OCI-LY3 (cell line): ENCODE data around the gene DNHD1.

Source experiments
- H2AFZ ChIP-seq: fragments of 200-600, 300-600 bp; shearing (Covaris generic); 2 replicates; pipeline ENCODE4 v1.6.0; 2014; ENCODE audit warnings: antibody characterized with exemption, low read depth, low read length
- H3K27ac ChIP-seq: fragments of 200-600, 300-600 bp; sonication (generic); 2 replicates; pipeline ENCODE4 v1.5.1; 2014; ENCODE audit warnings: mild to moderate bottlenecking, low read length, moderate library complexity, mixed read lengths
- H3K27me3 ChIP-seq: fragments of 200-600, 300-600 bp; sonication (generic); 2 replicates; pipeline ENCODE4 v1.6.1; 2014; ENCODE audit warnings: low read depth, low read length, mixed read lengths
- H3K36me3 ChIP-seq: fragments of 200-600, 300-600 bp; sonication (generic); replicated peaks from 2 replicates; pipeline ENCODE3; 2014; ENCODE audit warnings: low read depth, low read length, mixed read lengths
- H3K4me1 ChIP-seq: fragments of 300-600, 200-600 bp; sonication (generic); 2 replicates; pipeline ENCODE4 v1.6.1; 2014; ENCODE audit warnings: low read length, mixed read lengths
- H3K4me2 ChIP-seq: fragments of 200-600, 300-600 bp; sonication (generic); 2 replicates; pipeline ENCODE4 v1.6.1; 2014; ENCODE audit warnings: low read length, mixed read lengths
- H3K4me3 ChIP-seq: fragments of 300-600, 200-600 bp; sonication (generic); 2 replicates; pipeline ENCODE4 v1.5.1; 2014; ENCODE audit warnings: antibody characterized with exemption, mild to moderate bottlenecking, low read length, moderate library complexity
- H3K79me2 ChIP-seq: fragments of 300-600, 200-600 bp; shearing (Covaris generic); 2 replicates; pipeline ENCODE4 v1.6.1; 2014; ENCODE audit warnings: mild to moderate bottlenecking, low read length, mixed read lengths
- H3K9ac ChIP-seq: fragments of 300-600, 200-600 bp; shearing (Covaris generic); 2 replicates; pipeline ENCODE4 v1.6.0; 2014; ENCODE audit warnings: mild to moderate bottlenecking, low read length, moderate library complexity
- H3K9me3 ChIP-seq: fragments of 200-600, 300-600 bp; shearing (Covaris generic); 2 replicates; pipeline ENCODE4 v1.6.1; 2014; ENCODE audit warnings: low read length, mixed read lengths; ENCODE audit not compliant: insufficient read depth
- H4K20me1 ChIP-seq: fragments of 200-600, 300-600 bp; sonication (generic); 2 replicates; pipeline ENCODE4 v1.6.1; 2016; ENCODE audit warnings: low read length, mixed read lengths; ENCODE audit not compliant: insufficient read depth
- CTCF ChIP-seq: fragments of 200-600, 300-600 bp; sonication (generic); IDR thresholded peaks from 2 replicates; pipeline ENCODE4 v1.5.1; 2014; ENCODE audit warnings: antibody characterized with exemption, low read length, low read depth
- EZH2phosphoT487 ChIP-seq: fragments of 200-600 bp; shearing (Covaris generic); IDR thresholded peaks from 2 replicates; pipeline ENCODE4 v1.6.1; 2018; ENCODE audit warnings: antibody characterized with exemption, mixed run types, low read depth

Gene DNHD1

DNA sequence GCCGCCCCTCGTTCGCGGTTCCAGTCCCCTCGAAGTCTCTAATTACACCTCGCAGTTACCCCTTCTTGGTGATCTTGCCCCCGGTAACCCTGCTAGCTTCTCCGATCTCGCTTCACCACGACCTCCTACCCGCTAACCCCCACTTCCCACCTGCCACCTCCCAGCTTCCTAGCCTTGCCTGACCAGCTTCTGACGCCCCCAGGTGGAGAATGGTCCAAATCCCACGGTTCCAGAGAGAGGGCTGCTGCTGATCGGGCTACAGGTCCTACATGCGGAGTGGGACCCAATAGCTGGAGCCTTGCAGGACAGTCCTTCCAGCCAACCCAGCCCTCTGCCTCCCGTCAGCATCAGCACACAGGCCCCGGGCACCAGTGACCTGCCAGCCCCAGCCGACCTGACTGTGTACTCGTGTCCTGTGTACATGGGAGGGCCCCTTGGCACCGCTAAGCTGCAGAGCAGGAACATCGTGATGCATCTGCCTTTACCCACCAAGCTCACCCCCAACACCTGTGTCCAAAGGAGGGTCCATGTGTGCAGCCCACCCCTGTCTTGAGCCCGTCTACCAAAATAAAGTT lies 74.4 kb downstream of the DNHD1 start:
- no peak overlapping the region for H2AFZ ChIP-seq
- H3K27me3 ChIP-seq: no peaks in the 10 kb centered on the region
- H3K4me3 ChIP-seq: no peak overlapping the region
- H3K9ac ChIP-seq: no peak overlapping the region
- H3K4me1 ChIP-seq: no peaks in the 10 kb centered on the region
- TF ChIP-seq EZH2phosphoT487 (no peak), CTCF (no peak)
- no peaks in the 10 kb centered on the region for H3K79me2 ChIP-seq
- H3K4me2 ChIP-seq: no peak overlapping the region
- no peaks in the 10 kb centered on the region for H4K20me1 ChIP-seq
- H3K36me3 ChIP-seq: no peaks in the 10 kb centered on the region
- no peaks in the 10 kb centered on the region for H3K9me3 ChIP-seq
- H3K27ac ChIP-seq: no peak overlapping the region

GRCh38 chr11:6572215-6572614 lies 75.1 kb downstream of the DNHD1 start:
- TF ChIP-seq CTCF (no peak), EZH2phosphoT487 (no peak)
- Histone ChIP-seq H3K27me3 (no peaks in the 10 kb centered on the region), H2AFZ (no peak overlapping the region), H4K20me1 (no peaks in the 10 kb centered on the region), H3K9me3 (no peaks in the 10 kb centered on the region), H3K4me2 (no peak overlapping the region), H3K36me3 (no peaks in the 10 kb centered on the region), H3K4me1 (no peaks in the 10 kb centered on the region), H3K79me2 (no peaks in the 10 kb centered on the region), H3K4me3 (no peak overlapping the region), H3K27ac (no peak overlapping the region), H3K9ac (no peak overlapping the region)

DNA sequence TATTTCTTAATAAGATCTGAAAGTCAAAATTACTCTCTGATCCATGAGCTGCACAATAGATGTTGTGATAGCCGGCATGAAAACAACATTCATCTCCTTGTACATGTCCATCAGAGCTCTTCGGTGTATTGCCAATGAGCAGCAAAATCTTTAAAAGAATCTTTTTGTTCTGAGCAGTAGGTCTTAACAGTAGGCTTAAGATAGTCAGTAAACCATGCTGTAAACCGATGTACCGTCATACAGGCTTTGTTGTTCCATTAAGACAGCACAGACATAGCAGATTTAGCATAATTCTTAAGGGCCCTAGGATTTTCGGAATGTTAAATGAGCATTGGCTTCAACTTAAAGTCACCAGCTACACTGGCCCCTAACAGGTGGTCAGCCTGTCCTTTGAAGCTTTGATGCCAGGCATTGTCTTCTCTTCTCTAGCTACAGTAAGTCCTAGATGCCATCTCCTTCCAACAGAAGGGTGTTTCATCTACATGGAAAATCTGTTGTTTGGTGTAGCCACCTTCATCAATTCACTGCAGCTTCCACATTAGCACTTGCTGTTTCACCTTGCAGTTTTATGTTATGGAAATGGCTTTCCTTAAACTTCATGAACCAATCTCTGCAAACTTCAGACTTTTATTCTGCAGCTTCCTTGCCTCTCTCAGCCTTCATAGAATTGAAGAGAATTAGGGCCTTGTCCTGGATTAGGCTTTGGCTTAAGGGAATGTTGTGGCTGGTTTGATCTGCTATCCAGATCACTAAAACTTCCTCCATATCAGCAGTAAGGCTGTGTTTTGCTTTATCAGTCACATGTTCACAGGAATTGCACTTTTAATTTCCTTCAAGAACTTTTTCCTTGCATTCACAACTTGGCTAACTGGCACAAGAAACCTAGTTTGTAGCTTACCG lies 78.0 kb downstream of the DNHD1 start:
- TF ChIP-seq EZH2phosphoT487 (no peak), CTCF (no peak)
- no peaks in the 10 kb centered on the region for H3K9me3 ChIP-seq
- H3K9ac ChIP-seq: no peak overlapping the region
- H4K20me1 ChIP-seq: no peaks in the 10 kb centered on the region
- H3K4me2 ChIP-seq: no peak overlapping the region
- no peaks in the 10 kb centered on the region for H3K79me2 ChIP-seq
- H3K4me3 ChIP-seq: no peak overlapping the region
- no peak overlapping the region for H2AFZ ChIP-seq
- no peaks in the 10 kb centered on the region for H3K36me3 ChIP-seq
- H3K27ac ChIP-seq: no peak overlapping the region
- no peaks in the 10 kb centered on the region for H3K4me1 ChIP-seq
- H3K27me3 ChIP-seq: no peaks in the 10 kb centered on the region

DNA sequence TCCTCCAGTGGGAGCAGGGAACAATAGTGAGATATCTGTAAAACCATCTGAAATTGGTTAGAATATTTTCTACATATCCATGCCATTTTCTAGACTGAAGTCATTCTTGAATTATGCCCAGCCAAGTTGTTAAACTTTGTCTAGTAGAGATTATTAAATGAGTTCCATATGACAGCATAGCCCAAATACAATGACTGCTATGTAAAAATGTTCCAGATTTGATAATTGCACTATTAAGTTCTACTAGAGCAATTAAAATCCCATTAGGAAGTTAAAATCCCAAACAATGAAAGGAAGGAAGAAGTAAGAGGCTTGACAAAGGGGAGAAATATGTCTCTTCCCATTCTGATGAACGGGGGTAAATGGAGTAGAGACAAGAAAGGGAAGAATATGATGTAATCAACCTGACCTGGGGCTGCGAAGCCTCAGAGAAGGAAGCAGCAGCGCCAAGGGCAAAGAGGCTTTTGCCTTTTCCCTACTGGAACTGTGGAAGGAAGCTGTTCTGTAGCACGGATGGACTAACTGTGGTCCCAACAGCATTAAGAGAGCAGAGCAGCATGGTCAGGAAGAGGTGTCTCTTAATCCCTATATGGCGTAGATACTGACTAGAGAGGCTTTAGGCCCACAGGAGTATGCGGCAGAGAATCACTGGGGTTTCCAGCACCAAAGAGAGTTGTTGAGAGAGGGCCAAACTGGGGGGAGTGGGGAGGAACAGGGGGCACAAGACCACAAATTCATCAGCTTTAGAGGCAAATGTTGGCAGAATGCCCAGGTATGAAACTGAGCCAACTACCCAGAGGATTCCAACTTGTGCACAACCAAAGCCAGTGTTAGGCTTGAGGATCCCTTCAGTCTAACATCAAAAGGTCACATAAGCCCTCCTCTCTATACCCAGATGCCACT lies 79.6 kb downstream of the DNHD1 start:
- Histone ChIP-seq H3K4me1 (no peaks in the 10 kb centered on the region), H3K9ac (no peak overlapping the region), H3K4me3 (no peak overlapping the region), H3K4me2 (no peak overlapping the region), H3K27me3 (no peaks in the 10 kb centered on the region), H3K36me3 (no peaks in the 10 kb centered on the region), H3K27ac (no peak overlapping the region), H4K20me1 (no peaks in the 10 kb centered on the region), H3K9me3 (no peaks in the 10 kb centered on the region), H2AFZ (no peak overlapping the region), H3K79me2 (no peaks in the 10 kb centered on the region)
- TF ChIP-seq EZH2phosphoT487 (no peak), CTCF (no peak)
